NCI-H146 treated with DMSO at 0.1 percent for 48 hours (cell line): ENCODE data around the gene TENM4.

ENCODE experiments used
- DNase-seq: peaks from one replicate; lab custom pipeline; 2025; ENCODE audit not compliant: unreplicated experiment; lab: John Stamatoyannopoulos, UW

The TENM4 gene

GRCh38 chr11:78731027-78731426 lies 709.8 kb downstream of the TENM4 start:
- peak; percentile 22 for DNase-seq

DNA sequence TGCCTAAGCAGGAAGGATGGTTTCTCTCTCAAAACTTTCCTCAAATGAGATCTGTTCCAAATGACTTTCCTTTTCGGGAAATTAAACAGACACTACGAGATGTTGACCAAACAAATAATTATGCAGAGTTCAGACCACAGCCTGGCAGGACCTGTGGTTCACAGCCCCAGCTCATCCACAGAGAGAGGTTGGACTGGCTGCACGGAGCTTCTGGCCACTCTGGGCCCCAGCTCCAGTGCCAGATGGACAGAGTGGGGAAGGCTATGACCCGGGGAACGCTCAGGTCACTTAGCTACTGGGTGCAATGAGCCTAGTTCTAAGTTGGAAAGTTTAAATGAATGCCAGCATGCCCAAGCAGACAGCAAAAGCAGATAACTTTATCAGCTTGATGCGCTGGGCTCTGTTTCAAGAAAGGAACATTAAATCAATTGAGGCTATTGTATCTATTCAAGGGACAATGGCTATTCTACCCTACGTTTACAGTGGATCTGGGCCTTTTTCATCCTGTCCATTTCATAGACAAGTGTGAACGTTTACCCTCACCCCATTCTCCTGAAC lies 710.5 kb downstream of the TENM4 start:
- DNase-seq = no peak

DNA sequence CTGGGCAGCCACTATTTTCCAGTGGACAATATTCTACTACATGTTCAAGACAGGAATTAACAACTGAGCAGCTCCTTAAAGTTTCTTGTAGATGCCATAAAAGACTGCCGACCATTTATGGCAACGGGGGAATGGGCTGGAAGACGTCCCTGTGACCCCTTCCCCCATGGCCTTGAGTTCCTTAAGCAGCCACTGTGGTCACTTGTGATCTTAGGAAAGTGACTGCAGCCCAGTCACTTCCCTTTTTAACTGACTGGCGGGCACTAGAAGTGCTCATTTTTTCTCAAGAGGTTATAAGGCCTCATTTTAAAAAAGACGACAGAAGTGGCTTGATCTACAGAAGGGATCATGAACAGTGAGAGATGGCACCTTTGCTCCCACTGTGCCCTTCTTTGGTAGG lies 713.0 kb downstream of the TENM4 start:
- no peak for DNase-seq

- no peak for DNase-seq
Measured at GRCh38 chr11:78725200-78725599, 715.6 kb downstream of the TENM4 start.

DNA sequence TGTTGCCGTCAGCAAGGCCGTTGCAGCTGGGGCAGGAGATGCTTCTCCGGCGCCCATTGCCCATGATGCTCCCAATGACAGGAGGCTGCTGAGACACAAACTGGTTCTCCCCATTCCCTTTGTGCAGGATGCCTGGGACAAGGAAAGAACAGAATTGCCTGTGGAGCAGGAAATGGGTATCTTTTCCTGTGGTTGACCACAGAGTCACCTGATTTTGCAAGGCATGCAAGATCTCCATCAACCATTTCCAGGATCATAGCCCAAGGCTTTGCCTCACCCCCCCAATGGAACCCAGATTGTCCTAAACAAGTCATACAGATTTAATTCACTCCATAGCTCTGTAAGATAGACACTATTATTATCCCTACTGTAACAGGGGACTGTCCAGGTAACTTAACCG lies 718.0 kb downstream of the TENM4 start:
- no peak for DNase-seq

DNA sequence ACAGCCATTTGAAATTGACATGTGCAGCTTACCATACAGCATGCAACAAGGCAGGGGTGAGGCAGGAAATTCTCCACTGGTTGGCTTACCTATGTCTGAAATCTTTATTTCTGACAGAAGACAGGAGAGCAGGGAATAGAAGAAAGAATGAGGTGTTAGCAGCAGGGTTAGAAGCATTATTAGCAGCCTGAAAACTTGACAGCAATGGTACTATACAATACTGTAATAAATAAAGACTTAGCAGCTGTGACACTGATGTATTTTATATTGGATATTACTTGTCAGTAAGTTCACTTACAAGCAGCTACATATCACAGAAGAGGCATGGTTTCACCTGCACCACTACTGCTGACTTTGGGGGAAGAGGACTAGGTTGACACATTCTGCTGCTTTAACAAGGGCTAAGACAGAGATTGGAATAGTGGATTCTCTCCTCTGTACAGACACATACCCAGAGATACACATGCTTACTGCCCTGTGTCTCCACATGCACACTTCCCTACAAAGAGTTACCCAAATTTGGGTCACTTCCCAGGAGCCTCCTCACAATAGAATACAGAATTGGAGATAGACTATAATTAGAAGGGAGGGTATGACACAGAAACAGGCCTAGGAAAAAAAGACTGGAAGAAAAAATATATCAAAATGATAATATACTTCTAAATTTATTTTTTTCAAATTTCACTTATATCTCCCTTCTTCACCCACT lies 720.4 kb downstream of the TENM4 start:
- no peak for DNase-seq

DNA sequence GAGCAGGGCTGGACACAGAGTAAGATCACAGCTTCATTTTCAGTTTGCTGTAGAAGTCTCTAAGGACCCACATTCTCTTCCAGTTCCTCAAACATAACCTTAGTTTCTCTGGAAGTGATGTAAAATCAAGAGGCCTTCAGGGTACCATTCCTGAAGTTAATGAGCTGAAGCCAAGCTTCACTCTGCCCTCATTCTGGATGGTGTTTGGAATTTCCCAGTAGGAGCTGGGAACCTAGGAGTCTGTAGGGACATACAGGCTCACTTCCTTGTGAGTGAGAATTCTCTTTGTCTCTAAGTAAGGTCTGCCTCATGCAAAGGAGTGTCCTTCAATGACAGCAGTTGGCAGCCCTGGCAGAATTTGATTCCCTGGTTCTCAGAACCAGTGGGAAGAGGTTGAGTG lies 723.8 kb downstream of the TENM4 start:
- no peak for DNase-seq

DNA sequence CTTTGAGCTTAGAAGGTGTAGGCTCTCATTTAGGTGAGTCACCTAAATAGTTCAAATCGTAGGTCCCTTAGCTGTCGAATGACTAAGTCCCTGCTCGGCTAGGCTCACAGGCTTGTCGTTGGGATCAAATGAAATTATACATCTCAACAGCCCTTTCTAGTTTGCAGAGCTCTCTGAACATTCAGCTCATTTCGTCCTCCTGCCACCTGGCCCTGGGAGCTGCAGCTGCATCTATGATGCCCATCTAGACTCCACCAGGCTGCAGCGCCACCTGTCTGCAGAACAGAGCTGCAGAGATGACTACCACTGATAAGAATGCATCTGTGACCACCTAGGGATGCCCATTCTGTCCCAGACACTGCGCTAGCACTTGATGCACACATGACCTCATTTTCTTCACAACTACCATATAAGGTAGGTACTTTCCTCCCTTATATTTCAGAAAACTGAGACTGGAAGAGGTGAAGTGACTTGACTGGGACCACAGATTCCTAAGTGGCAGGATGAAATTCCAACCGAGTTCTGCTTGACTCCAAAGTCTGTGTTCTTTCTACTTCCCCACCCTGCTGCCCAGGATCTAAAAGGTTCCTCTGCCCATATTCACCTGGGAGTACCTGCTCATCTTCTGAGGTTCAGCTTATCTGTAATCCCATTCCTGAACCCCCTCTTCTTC lies 725.1 kb downstream of the TENM4 start:
- DNase-seq = peak; percentile 80

DNA sequence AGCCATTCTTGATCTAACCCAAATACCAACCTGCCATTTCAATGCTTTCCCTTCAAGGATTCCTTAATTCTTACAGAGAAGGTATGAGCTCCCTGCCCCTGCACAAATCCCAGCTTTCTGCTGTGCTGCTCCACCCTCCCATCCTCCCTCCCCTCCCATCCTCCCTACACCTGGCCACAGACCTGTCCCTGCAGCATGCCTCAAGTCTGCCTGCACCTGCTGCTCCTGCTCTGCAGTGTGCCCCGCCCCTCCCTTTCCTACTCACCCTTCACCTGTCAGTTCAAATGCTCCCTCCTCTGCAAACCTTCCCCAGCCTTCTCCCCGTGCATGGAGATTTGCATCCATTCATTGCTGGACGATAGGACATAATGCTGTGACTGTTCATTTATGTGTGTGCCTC lies 726.3 kb downstream of the TENM4 start:
- DNase-seq = peak; percentile 84

GRCh38 chr11:78711735-78712134 lies 729.1 kb downstream of the TENM4 start:
- DNase-seq = no peak

DNA sequence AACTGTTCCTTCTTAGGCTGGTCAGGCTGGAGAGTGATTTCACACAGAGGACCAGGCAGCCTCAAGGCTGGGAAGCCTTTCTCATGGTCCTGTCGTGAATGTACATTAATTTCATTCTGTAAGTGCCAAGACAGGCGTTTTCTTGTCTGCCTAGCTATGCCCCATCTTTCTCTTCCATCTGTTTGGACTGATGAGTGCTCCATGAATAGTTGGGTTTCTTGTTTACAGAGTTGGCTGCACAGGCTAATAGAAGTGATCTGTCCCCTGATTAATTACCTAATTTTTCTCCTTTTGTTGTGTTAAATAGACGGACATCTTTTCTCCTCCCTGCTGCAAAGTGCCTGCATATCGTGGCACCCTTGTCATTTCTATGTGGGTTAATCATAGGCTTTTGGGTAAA lies 730.4 kb downstream of the TENM4 start:
- DNase-seq = no peak

GRCh38 chr11:78708388-78708787 lies 732.4 kb downstream of the TENM4 start:
- no peak for DNase-seq

GRCh38 chr11:78706551-78706950 lies 734.3 kb downstream of the TENM4 start:
- DNase-seq = no peak

DNA sequence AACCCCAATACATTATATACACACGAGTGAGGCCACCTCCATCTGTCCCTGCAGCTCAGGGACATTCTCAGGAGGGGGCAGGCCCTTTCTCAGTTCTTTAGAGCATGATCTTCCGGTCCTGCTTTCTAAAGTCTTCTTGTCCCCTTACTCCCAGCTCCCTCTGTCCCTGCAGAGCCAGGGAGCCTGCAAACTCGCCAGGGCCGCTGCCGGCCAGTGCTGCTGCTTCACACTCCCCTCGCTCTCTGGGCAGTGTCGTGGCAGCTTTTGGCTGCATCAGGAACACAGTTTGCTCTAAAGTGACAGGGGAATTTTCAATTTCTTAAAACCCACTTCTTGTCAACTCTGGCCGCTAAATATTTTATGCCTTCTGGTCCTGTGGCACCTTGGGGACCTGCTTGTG lies 736.0 kb downstream of the TENM4 start:
- DNase-seq = no peak

DNA sequence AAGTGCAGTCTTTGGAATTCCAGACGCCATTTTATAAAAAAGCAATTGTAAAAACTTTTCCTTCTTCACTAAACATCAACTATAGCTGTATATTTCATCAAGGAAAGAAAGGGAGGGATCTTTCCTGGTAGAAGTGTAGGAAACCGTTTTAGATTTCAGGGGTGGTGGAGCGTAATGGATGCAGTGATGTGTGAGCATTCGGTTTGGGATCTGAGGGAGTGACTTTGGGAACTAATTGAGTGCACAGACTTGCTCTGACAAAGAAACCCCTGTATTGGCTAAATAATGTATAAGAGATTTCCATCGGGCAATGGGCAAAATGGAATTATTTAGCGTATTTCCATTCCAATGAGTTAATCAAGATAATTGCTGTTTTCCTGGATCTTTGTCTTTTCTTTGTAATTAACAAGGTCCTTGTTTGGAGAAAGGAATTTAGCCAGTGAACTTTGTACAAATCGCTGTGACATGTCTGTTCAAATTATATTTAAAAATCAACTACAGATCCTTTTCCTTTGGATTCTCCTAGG lies 741.2 kb downstream of the TENM4 start:
- DNase-seq = no peak

- no peak for DNase-seq
Measured at GRCh38 chr11:78698612-78699011, 742.2 kb downstream of the TENM4 start.

GRCh38 chr11:78696177-78696576 lies 744.7 kb downstream of the TENM4 start:
- no peak for DNase-seq

DNA sequence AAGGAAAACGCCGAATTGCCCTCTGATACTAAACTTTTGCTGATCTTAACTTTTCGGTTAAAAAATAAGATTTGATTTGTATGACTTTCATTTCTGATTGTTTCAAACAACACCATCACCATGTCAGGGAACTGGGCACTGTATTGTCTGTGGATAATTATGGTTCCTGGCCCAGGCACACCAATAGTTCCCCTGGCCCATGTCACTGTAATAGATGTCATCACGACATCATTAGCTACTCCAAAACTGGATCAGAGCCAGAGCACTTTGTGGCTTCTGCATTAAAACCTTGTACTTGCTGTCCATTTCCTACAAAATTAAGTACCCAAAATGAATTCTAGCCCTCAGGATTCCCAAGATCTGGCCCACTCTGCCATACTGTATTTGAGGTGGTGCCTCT lies 746.7 kb downstream of the TENM4 start:
- no peak for DNase-seq

- peak; percentile 47 for DNase-seq
Measured at GRCh38 chr11:78691215-78691614, 749.6 kb downstream of the TENM4 start.

DNA sequence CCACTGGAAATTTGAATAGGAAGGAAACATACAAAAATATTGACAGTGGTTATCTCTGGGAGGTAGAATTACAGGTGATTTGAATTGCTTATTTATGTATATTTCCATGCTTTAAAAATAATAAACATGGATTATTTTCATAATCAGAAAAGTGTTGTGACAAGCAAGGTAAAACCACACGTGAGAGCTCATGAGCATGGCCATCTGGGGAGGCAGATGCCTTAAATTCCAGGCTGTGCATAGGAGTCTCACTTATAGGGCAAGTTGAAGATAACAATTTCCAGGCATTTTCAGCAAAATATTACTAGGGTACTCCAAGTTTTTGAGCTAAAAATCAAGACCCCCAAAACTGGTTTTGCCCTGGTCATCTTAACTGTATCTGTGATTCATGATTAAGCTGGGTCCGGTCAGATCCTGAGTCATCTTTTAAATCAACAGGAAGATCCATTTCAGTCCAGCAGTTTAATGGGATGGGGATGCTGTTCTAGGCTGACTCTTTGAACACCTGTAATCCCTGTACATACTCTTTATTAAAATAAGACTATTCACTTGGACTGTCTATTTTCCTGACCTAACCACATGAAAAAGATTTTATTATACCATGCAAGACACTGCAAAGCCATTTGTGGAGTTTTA lies 750.4 kb downstream of the TENM4 start:
- peak; percentile 12 for DNase-seq

GRCh38 chr11:78689585-78690153 lies 751.2 kb downstream of the TENM4 start:
- no peak for DNase-seq
